ENCODE results near the gene SFT2D1.

Gene SFT2D1

GRCh38 chr6:166286839-166287271, 55.5 kb downstream of the SFT2D1 start:
- no peak for DNase-seq (ENCODE audit: extremely low read depth, low read depth)

GRCh38 chr6:166285233-166285632, 57.1 kb downstream of the SFT2D1 start:
- no peak for DNase-seq (ENCODE audit: extremely low read depth, low read depth)
- TF ChIP-seq CTCF (IDR thresholded peaks at IDR 0.05; ENCODE audit: low read depth, low read length): no peak

More at GRCh38 chr6:166286839-166287271, 55.5 kb downstream of the SFT2D1 start:
- TF ChIP-seq CTCF (IDR thresholded peaks at IDR 0.05; ENCODE audit: low read depth, low read length): no peak

- no peak for DNase-seq (ENCODE audit: extremely low read depth, low read depth)
- no peak for TF ChIP-seq CTCF (IDR thresholded peaks at IDR 0.05; ENCODE audit: low read depth, low read length)
Observed at GRCh38 chr6:166284640-166285039, 57.7 kb downstream of the SFT2D1 start.

GRCh38 chr6:166282394-166283032, 59.8 kb downstream of the SFT2D1 start:
- TF ChIP-seq CTCF (IDR thresholded peaks at IDR 0.05; ENCODE audit: low read depth, low read length): no peak
- no peak for DNase-seq (ENCODE audit: extremely low read depth, low read depth)

GRCh38 chr6:166281104-166281503, 61.2 kb downstream of the SFT2D1 start:
- TF ChIP-seq CTCF (IDR thresholded peaks at IDR 0.05; ENCODE audit: low read depth, low read length): no peak

GRCh38 chr6:166279393-166279679, 63.0 kb downstream of the SFT2D1 start:
- TF ChIP-seq CTCF (IDR thresholded peaks at IDR 0.05; ENCODE audit: low read depth, low read length): no peak
- DNase-seq (ENCODE audit: extremely low read depth, low read depth): no peak

More at GRCh38 chr6:166281104-166281503, 61.2 kb downstream of the SFT2D1 start:
- no peak for DNase-seq (ENCODE audit: extremely low read depth, low read depth)

- no peak for DNase-seq (ENCODE audit: extremely low read depth, low read depth)
Observed at GRCh38 chr6:166278579-166279392, 63.6 kb downstream of the SFT2D1 start.

More at GRCh38 chr6:166278579-166279392, 63.6 kb downstream of the SFT2D1 start:
- TF ChIP-seq CTCF (IDR thresholded peaks at IDR 0.05; ENCODE audit: low read depth, low read length): no peak
